Esophagus (tissue), 2 donors: Measurements from ENCODE around the gene MRRF. TPM values are rescaled to one million over a fixed set of nuclear protein-coding genes. Genes with fewer than 3 reads are reported as not detected.

Experiments
- H3K27ac ChIP-seq, 2 donors: one replicate each; pipeline ENCODE4 v1.5.1; 2013; ENCODE audit warnings: low read depth in 2 of 2, mild to moderate bottlenecking in 2 of 2, inconsistent platforms in 1 of 2, low read length in 1 of 2, moderate library complexity in 1 of 2
- H3K27me3 ChIP-seq, 2 donors: one replicate each; pipeline ENCODE4 v1.6.1; 2013; ENCODE audit warnings: low read length in 2 of 2, control low read depth in 1 of 2, mild to moderate bottlenecking in 1 of 2; ENCODE audit not compliant: insufficient read depth in 2 of 2, control insufficient read depth in 1 of 2
- H3K36me3 ChIP-seq, 2 donors: one replicate each; pipeline ENCODE4 v1.6.1; 2013; ENCODE audit warnings: low read length in 1 of 2; ENCODE audit not compliant: control insufficient read depth in 2 of 2, insufficient read depth in 2 of 2
- H3K4me1 ChIP-seq, 2 donors: one replicate each; pipeline ENCODE4 v1.6.1; 2013; ENCODE audit warnings: low read length in 1 of 2; ENCODE audit not compliant: control insufficient read depth in 2 of 2, insufficient read depth in 2 of 2
- H3K4me3 ChIP-seq, 2 donors: one replicate each; pipeline ENCODE4 v1.5.1; 2013; ENCODE audit warnings: low read length in 2 of 2, mild to moderate bottlenecking in 2 of 2, low read depth in 1 of 2, moderate library complexity in 1 of 2
- H3K9me3 ChIP-seq, 2 donors: one replicate each; pipeline ENCODE4 v1.6.1; 2013; ENCODE audit warnings: mild to moderate bottlenecking in 2 of 2, low read depth in 1 of 2, low read length in 1 of 2, moderate library complexity in 1 of 2; ENCODE audit not compliant: control insufficient read depth in 2 of 2, insufficient read depth in 1 of 2
- WGBS, 2 donors: extraction: QIAGEN DNeasy Blood & Tissue Kit; methylation state at CpG; one replicate each; pipeline ENCODE4 v1.1.7; 2013; 5-methylcytosine and 5-hydroxymethylcytosine counted together
- polyA plus RNA-seq, 2 donors: library from polyadenylated mRNA; stranded (reverse); fragments of 200-250 nt; gene quantifications; one replicate each; pipeline ENCODE4 v1.2.3, GENCODE V29; 2013
- donor health status: healthy with polysubstance abuse.
- donor health status: Bipolar disorder and iron deficiency.

Gene MRRF
- polyA plus RNA-seq, 2 donors = 22.4 to 36.3 TPM

DNA sequence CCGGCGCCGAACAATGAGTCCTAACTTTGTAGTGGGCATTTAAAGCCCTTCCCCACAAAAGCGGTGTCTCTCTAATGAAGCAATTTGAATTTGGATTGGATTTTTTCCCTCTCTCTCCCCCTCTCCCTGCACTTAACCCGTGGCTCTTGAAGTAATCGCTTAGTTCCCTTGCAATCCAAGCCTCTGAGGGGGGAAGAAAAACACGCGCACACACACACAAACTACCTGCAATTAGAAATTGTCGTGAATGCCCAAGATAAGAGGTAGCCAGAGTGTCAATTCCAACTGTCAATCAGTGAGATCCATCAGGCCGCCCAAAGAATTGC, 37.1 kb upstream of the MRRF start:
- Histone ChIP-seq H3K27me3 (peaks cover 0 to 39% of the 10 kb centered on the region in 2 donors), H3K9me3 (peaks cover 0 to 3% of the 10 kb centered on the region in 2 donors), H3K4me3 (peak overlapping the region in 1 of 2 donors; percentile 51), H3K27ac (no peak overlapping the region), H3K4me1 (peaks cover 9 to 16% of the 10 kb centered on the region in 2 donors), H3K36me3 (no peaks in the 10 kb centered on the region)
- WGBS, 2 donors = 12 to 26% methylated on average over 10 of the region's 10 CpGs

DNA sequence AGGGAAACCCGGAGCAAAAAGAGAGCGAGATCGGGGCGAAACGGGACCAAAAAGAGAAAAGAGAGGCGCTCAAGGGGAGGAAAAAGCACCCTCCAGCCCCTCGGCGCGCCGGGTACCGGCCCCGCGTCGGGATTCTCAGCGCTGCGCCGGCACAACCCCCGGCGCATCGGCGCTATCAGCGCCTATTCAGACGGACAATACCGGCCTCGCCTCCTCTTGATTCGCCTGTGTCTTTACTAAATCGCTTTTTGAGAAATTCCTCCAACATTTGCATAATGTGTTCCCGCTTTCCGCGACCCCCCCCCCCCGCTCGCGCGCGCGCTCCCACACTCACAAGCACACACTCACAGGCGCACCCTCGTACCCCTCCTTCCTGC, 36.5 kb upstream of the MRRF start:
- WGBS, 2 donors = 1 to 2% methylated on average over 37 to 38 of the region's 38 CpGs
- Histone ChIP-seq H3K4me3 (peak overlapping the region; percentile 33 to 51), H3K27me3 (peaks cover 0 to 39% of the 10 kb centered on the region in 2 donors), H3K27ac (no peak overlapping the region), H3K36me3 (no peaks in the 10 kb centered on the region), H3K9me3 (peaks cover 0 to 3% of the 10 kb centered on the region in 2 donors), H3K4me1 (peaks cover 9 to 16% of the 10 kb centered on the region in 2 donors)

DNA sequence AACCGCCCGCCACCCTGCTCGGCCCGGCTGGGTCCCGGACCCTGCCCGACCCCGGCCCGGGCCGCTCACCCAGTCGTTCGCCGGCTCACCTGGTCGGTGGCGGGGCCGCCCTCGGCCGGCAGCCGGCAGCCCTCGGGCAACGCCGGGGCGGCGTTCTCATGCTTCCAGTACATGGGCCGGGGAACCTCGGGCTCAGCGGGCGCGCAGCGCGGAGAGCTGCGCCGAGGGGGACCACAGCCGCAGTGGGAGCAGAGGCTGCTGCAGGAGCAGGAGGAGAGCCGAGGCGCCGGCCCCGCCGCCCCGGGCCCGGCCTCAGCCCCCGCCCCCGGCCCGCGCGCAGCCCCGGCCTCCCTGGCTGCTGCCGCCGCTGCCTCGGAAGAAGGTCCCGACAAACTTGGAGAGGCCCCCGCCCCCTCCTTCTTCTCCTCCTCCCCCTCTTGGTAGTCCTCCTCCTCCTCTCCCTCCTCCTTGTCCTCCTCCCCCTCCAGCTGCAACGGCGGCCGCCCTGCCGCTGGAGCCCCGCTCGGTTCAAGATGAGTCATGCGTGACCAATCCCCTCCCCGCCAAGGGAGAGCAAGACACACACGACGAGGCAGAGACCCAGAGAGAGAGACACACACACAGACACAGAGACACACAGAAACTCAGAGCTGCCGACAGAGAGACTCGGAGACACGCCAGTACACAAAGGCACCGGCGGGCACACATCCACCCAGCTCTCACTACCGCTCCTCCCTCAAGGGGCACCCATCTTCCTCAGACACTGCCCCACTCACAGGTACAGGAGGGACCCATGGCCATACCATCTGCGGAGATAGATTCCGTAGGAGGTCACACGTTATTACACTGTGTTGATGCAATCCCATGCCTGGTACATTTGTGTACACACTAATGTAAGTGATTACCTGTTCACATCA, 35.9 kb upstream of the MRRF start, which contains the start of gene LHX6:
TSS of gene LHX6 (minus strand) at position 390 of the 917 bp plus-strand sequence. CDS start at position 173, 217 bp downstream.
- H3K4me1 ChIP-seq = peaks cover 9 to 16% of the 10 kb centered on the region in 2 donors
- H3K4me3 ChIP-seq = peak within 1 kb of the TSS; percentile 33 to 51
- no peak within 1 kb of the TSS for H3K27ac ChIP-seq
- H3K27me3 ChIP-seq = peaks cover 0 to 39% of the 10 kb centered on the region in 2 donors
- no peaks in the 10 kb centered on the region for H3K36me3 ChIP-seq
- peaks cover 0 to 3% of the 10 kb centered on the region in 2 donors for H3K9me3 ChIP-seq
- WGBS, 2 donors = 2 to 4% methylated on average over 47 to 70 of the region's 70 CpGs

DNA sequence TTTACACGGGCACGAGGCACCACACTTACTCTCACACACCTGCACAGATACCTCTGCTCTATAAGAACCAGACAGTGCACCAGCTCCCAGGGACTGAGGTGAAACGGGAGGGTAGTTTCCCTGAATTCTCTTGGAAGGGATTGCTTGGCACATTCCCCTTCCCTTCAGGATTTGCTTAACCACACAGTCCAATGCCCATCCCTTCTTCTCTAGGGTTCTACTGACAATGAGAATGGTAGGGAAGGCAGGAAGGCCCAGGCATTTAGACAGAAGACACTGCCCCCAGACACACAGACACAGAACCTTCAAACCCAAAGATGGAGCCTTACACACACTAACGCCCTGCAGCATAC, 35.2 kb upstream of the MRRF start:
- Histone ChIP-seq H3K36me3 (no peaks in the 10 kb centered on the region), H3K4me3 (no peak overlapping the region), H3K9me3 (peaks cover 0 to 3% of the 10 kb centered on the region in 2 donors), H3K4me1 (peaks cover 9 to 16% of the 10 kb centered on the region in 2 donors), H3K27ac (no peak overlapping the region), H3K27me3 (peaks cover 0 to 39% of the 10 kb centered on the region in 2 donors)
- WGBS, 2 donors = 31 to 46% methylated on average over 4 of the region's 4 CpGs

DNA sequence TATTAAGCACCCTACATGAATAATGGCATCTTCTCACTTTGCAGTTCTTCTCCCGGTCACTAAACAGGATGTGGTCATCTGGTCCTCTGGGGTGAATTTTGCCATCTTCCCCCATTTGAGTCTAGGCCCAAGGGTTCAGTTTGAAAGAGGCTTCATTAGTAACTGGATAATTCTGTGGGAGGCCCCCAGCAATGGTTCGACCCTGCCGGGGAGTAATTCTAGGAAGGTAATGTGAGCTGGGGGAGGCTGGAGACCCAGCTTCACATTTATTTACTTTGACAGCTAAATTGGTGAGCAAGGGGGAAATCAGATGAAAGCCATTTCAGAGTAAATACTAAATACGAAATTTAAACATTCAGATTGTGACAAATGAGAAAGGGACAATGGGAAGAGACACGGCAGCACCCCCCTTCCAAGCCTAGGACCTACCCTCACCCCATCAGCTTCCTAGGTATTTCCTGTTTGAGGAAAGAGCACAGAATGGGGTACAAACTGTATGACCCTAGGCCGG, 31.8 kb upstream of the MRRF start:
- H3K27ac ChIP-seq = no peak overlapping the region
- no peaks in the 10 kb centered on the region for H3K36me3 ChIP-seq
- peaks cover 0 to 13% of the 10 kb centered on the region in 2 donors for H3K27me3 ChIP-seq
- no peaks in the 10 kb centered on the region for H3K9me3 ChIP-seq
- H3K4me1 ChIP-seq = peaks cover 0 to 4% of the 10 kb centered on the region in 2 donors
- WGBS, 2 donors = 68 to 75% methylated on average over 6 of the region's 6 CpGs
- no peak overlapping the region for H3K4me3 ChIP-seq

DNA sequence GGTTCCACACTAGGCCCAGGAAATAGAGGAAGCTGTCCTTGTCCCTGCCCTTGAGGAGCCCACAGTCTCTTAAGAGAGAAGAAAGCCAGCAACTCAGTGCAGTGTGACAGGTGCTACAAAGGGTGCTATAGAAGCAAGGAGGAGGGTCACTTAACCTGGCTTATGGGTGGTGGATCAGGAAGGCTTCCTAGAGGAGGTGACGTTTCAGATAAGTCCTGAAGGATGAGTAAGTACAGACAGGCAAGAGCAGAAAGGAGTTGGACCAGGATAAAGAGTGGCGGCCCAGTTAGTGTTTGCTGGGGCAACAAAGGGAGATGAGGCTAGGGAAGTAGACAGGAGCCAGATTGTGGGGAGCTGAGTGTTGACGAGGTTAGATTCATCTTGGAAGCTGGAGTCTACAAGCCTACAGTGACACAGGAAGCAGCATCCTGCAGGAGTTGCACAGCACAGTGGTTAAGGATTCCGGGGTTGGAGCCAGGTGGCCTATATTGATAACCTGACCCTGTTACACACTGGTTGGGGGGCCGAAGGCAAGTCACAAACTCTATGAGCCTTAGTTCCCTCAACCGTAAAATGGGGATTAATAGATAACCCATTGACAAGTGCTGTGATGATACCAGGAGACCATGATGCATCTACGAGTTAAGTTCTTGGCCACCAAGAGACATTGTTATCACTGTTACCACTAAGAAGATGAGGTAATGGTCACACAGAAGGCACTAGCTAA, 30.5 kb upstream of the MRRF start:
- no peak overlapping the region for H3K4me3 ChIP-seq
- 82 to 89% methylated on average over 7 of the region's 7 CpGs for whole genome bisulfite sequencing, 2 donors
- H3K9me3 ChIP-seq = no peaks in the 10 kb centered on the region
- peaks cover 0 to under 1% of the 10 kb centered on the region in 2 donors for H3K4me1 ChIP-seq
- no peak overlapping the region for H3K27ac ChIP-seq
- peaks cover 0 to under 1% of the 10 kb centered on the region in 2 donors for H3K27me3 ChIP-seq
- H3K36me3 ChIP-seq = no peaks in the 10 kb centered on the region

DNA sequence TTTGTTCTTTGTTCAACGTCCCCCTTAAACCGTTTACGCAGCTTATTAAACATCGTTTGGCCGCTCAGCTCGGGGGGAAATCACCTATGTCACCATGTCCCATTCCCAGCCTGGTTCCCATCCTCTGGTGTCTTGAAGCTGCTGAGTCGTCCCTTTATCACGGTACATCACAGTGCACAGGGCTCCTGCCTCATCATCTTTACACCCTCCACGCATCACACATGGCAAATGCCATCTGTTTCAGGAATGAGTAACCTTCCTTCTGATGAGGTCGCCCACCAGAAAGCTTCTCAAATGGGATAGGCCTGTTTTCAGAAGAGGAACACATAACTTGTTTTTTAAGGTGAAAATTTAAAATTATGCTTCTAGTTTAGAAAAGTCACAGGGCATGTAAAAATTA, 28.0 kb upstream of the MRRF start:
- WGBS, 2 donors = 82 to 85% methylated on average over 10 of the region's 10 CpGs
- H3K27ac ChIP-seq = no peak overlapping the region
- H3K36me3 ChIP-seq = peaks cover under 1 to 2% of the 10 kb centered on the region in 2 donors
- no peaks in the 10 kb centered on the region for H3K27me3 ChIP-seq
- H3K9me3 ChIP-seq = no peaks in the 10 kb centered on the region
- no peaks in the 10 kb centered on the region for H3K4me1 ChIP-seq
- H3K4me3 ChIP-seq = no peak overlapping the region

DNA sequence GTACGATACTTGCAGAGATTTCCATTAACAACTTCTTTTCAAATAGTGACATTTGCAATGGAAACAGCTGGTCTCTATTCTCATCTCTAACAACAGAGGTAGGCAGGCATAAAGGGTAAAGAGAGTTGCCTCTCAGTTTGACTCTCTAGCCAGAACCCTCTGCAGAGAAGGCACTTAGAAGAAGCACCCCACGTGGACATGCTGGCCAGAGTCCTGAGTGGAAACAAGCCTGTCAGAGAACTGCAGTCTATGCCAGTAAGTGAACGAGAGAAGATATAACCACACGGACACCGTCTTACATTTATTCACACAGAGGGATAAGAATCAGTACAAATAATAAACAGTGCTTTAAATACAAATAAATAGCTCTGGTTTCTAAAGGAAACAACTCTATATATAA, 25.0 kb upstream of the MRRF start:
- WGBS, 2 donors = 76 to 80% methylated on average over 5 of the region's 5 CpGs

DNA sequence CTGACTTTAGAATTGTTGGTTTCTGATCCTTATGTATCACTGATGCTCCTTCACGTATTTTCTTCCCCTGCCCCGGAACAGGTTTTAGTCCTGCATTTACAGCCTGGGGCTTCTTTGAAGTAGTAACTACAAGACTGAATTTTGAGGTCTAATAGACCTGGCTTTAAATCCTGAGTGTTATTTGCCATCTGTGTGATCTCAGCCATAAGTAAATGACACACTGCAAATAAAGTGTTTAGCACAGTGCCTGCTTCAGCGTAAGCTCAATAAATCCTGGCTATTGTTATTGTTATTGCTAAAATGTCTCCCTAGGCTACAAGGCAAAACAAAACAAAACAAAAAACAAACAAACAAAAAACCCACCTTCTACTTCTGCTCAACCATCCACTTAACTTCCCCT, 20.3 kb upstream of the MRRF start:
- no peak overlapping the region for H3K27ac ChIP-seq
- peaks cover 3 to 12% of the 10 kb centered on the region in 2 donors for H3K36me3 ChIP-seq
- H3K27me3 ChIP-seq = no peaks in the 10 kb centered on the region
- no peaks in the 10 kb centered on the region for H3K4me1 ChIP-seq
- no peak overlapping the region for H3K4me3 ChIP-seq
- 87 to 89% methylated on average over 3 of the region's 3 CpGs for WGBS, 2 donors
- H3K9me3 ChIP-seq = no peaks in the 10 kb centered on the region

More for the DNA sequence above, 25.0 kb upstream of the MRRF start:
- no peak overlapping the region for H3K27ac ChIP-seq
- peaks cover 3 to 5% of the 10 kb centered on the region in 2 donors for H3K36me3 ChIP-seq
- H3K27me3 ChIP-seq = no peaks in the 10 kb centered on the region
- H3K4me3 ChIP-seq = no peak overlapping the region
- H3K9me3 ChIP-seq = no peaks in the 10 kb centered on the region
- H3K4me1 ChIP-seq = no peaks in the 10 kb centered on the region
